Small intestine (tissue), 7 donors: ENCODE results near the gene HPCA. TPM values are rescaled to one million over a fixed set of nuclear protein-coding genes. Genes with fewer than 3 reads are reported as not detected.

Experiments used
- DNase-seq, 2 donors: peaks; one replicate each; pipeline versions ENCODE4 v3.0.0 to v3.0.0-alpha.2; 2013
- FAIRE-seq: peaks from 2 replicates; lab custom pipeline; 2012; peaks lifted over from hg19 to GRCh38; lab: Jason Lieb, UNC
- H3K27ac ChIP-seq, 3 donors: one replicate each; pipeline ENCODE4 v1.5.1; 2013; ENCODE audit warnings: low read length in 2 of 3, mild to moderate bottlenecking in 2 of 3, control low read depth in 1 of 3, inconsistent platforms in 1 of 3, low read depth in 1 of 3, moderate library complexity in 1 of 3
- H3K27me3 ChIP-seq, 3 donors: one replicate each; pipeline ENCODE4 v1.6.1; 2013; ENCODE audit warnings: low read length in 3 of 3, inconsistent platforms in 1 of 3; ENCODE audit not compliant: control insufficient read depth in 3 of 3, insufficient read depth in 3 of 3
- H3K36me3 ChIP-seq, 3 donors: one replicate each; pipeline ENCODE4 v1.6.1; 2013; ENCODE audit warnings: low read length in 3 of 3, inconsistent platforms in 1 of 3, low read depth in 1 of 3, mild to moderate bottlenecking in 1 of 3, moderate library complexity in 1 of 3; ENCODE audit not compliant: control insufficient read depth in 3 of 3, insufficient read depth in 2 of 3
- H3K4me1 ChIP-seq, 3 donors: one replicate each; pipeline ENCODE4 v1.6.1; 2013; ENCODE audit warnings: low read length in 2 of 3, inconsistent platforms in 1 of 3, low read depth in 1 of 3, mild to moderate bottlenecking in 1 of 3, moderate library complexity in 1 of 3; ENCODE audit not compliant: control insufficient read depth in 3 of 3, insufficient read depth in 2 of 3
- H3K4me3 ChIP-seq, 3 donors: one replicate each; pipeline ENCODE4 v1.5.1; 2013; ENCODE audit warnings: low read length in 3 of 3, control low read depth in 1 of 3, inconsistent platforms in 1 of 3, low read depth in 1 of 3, mild to moderate bottlenecking in 1 of 3, moderate library complexity in 1 of 3
- H3K9me3 ChIP-seq, 2 donors: one replicate each; pipeline ENCODE4 v1.6.1; 2013; ENCODE audit warnings: low read depth in 1 of 2, low read length in 1 of 2; ENCODE audit not compliant: control insufficient read depth in 2 of 2, insufficient read depth in 1 of 2
- WGBS, 3 donors: extraction: QIAGEN DNeasy Blood & Tissue Kit; methylation state at CpG; one replicate each; pipeline ENCODE4 v1.1.7; 2013; 5-methylcytosine and 5-hydroxymethylcytosine counted together
- polyA plus RNA-seq, 4 donors: library from polyadenylated mRNA; stranded (reverse) in 3 of 4; unstranded in 1 of 4; fragments of 200-250 nt in 3 of 4; fragments of 120-200 nt in 1 of 4; gene quantifications; one replicate each; pipeline versions ENCODE4 v1.2.1 to v1.2.3, GENCODE V29; 2013
- donor health status: healthy with polysubstance abuse.
- donor health status: control.
- donor health status: control.
- donor health status: Bipolar disorder and iron deficiency.
- donor health status: healthy.

The HPCA gene
- polyA plus RNA-seq, 4 donors: 0.96 to 2.9 (median 1.6) TPM; not detected in 1

DNA sequence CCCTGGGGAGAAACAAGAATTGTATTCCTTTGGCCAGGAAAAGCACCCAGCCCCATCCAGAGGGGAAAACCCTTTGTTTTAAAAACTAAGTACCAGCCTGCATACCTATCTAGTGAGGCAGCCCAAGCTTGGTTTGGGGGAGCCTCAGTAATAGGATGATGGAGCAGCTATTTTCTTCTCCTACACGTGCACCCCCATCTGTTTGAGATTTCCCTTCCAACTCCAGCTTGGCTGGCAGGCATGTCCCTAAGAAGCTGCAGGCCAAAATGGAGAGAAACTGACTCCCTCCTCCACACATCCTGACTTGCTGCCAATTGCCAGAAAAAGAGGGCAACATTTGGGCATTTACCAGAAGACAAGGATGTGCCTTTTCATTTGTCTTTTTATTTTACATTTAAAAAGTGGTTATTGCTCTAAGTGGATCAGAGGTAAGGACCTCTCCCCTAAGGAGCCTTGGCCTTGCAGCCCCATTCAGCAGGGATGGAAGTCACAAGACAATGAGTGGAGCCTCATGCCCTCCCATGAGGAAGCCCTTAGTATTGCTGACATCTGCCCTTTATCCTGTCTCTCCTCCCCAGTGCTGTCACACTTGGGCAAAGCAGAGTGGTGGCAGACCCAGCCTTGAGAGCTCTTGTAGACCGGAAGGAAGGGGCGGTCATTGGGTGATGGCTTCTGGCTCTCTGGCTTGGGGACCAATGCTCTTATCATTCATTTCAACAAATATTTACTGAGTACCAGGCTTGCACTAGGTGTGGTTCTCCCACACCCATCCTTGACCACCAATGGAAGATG is 24.2 kb upstream of the HPCA start:
- WGBS, 3 donors: 80 to 89% (median 82%) methylated on average over 3 of the region's 3 CpGs
- H3K36me3 ChIP-seq: peaks cover 0 to 44% (median 3%) of the 10 kb centered on the region in 3 donors
- DNase-seq (no peak), FAIRE-seq (no peak)
- H3K4me3 ChIP-seq: no peak overlapping the region
- no peaks in the 10 kb centered on the region for H3K4me1 ChIP-seq
- no peak overlapping the region for H3K27ac ChIP-seq
- no peaks in the 10 kb centered on the region for H3K9me3 ChIP-seq
- no peaks in the 10 kb centered on the region for H3K27me3 ChIP-seq

DNA sequence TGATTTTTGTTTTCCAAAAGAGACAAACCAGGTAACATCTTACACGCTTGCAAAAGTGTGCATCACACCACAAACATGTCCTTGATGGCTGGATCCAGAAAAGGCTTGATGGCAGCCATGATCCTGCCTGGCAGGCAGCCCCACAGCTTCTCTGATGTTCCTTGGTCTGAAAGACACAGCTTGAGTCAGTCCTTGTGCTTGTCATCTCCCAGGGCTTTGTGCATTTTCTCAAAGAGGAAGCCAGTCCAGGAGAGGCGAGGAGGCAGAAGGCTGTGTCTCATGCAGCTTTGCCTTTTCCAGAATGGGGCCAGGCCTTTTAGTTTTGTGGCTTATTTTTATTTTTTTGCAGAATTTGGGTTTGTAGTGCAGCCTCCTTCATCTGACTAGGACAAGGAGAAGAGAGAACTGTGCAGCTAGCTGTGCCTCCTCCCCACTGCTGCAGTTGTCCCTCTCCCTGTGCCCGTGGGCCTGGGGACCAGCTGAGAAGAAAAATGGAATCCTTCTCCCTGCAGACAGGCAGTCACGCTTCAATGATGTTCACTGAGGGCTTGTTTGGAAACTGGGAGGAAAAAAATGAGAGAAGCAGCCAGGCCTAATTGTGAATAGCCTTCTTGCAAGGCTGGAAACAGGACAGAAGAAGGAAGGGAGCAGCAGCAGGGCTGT is 22.9 kb upstream of the HPCA start:
- Histone ChIP-seq H3K36me3 (peaks cover 2 to 43% (median 3%) of the 10 kb centered on the region in 3 donors), H3K27me3 (no peaks in the 10 kb centered on the region), H3K4me3 (no peak overlapping the region), H3K27ac (no peak overlapping the region), H3K9me3 (no peaks in the 10 kb centered on the region), H3K4me1 (no peaks in the 10 kb centered on the region)
- 93 to 100% (median 94%) methylated on average over 4 of the region's 4 CpGs for WGBS, 3 donors
- FAIRE-seq: no peak
- no peak for DNase-seq

DNA sequence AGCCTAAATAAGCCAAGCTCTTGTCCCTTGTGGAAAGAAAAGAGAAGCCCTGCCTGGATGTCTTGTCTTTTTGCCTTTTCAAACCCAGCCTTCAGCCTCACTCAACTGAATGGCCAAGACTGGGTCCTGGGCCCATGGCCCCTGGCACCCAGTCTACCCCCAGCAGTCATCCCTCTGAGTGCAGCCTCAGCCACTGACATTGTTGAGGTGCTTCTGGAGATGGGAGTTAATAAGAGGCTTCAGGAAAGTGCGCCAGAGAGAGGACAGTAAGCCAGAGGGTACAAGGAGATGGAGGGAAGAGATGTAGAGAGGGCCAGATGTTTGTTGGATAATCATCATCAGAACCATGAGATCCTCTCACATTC is 22.4 kb upstream of the HPCA start:
- Histone ChIP-seq H3K4me1 (no peaks in the 10 kb centered on the region), H3K4me3 (no peak overlapping the region), H3K36me3 (peaks cover 2 to 43% (median 3%) of the 10 kb centered on the region in 3 donors), H3K9me3 (no peaks in the 10 kb centered on the region), H3K27ac (no peak overlapping the region), H3K27me3 (no peaks in the 10 kb centered on the region)
- DNase-seq (no peak), FAIRE-seq (no peak)
- WGBS, 3 donors: 94 to 96% (median 96%) methylated on average over 1 of the region's 1 CpG

DNA sequence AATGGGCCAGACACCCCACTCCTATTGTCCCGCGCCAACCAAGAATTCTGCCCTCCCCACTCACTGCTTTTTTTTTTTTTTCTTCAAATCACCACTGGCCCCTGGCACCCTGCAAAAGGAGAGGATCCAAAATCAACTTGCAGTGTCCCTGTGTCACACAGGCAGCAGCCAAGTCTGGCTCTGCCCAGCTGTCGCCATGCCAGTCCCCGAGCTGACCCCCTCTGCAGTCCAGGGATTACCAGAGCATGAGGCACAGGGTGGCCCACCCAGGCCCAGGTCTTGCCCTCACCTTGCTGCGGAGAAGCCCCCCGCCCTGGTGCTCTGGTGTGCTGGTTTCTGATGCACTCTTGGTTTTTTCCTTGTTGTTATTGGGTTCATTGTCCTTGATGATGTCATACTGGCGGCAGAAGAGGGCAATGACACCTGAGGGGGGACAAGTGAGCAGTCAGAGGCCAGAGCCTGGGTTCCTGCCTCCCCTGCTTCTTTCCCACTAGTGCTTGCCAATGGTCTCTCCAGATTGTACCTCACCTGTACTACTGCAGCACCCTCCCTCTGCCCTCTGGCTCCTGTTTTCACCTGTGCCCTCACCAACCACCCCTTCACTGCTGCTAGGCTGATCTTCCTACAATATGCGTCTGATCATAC is 21.8 kb upstream of the HPCA start:
- Histone ChIP-seq H3K4me3 (no peak overlapping the region), H3K36me3 (peaks cover 0 to 43% (median 2%) of the 10 kb centered on the region in 3 donors), H3K27ac (no peak overlapping the region), H3K27me3 (no peaks in the 10 kb centered on the region), H3K4me1 (no peaks in the 10 kb centered on the region), H3K9me3 (no peaks in the 10 kb centered on the region)
- FAIRE-seq: no peak
- no peak for DNase-seq
- 94 to 97% (median 96%) methylated on average over 8 of the region's 8 CpGs for WGBS, 3 donors

DNA sequence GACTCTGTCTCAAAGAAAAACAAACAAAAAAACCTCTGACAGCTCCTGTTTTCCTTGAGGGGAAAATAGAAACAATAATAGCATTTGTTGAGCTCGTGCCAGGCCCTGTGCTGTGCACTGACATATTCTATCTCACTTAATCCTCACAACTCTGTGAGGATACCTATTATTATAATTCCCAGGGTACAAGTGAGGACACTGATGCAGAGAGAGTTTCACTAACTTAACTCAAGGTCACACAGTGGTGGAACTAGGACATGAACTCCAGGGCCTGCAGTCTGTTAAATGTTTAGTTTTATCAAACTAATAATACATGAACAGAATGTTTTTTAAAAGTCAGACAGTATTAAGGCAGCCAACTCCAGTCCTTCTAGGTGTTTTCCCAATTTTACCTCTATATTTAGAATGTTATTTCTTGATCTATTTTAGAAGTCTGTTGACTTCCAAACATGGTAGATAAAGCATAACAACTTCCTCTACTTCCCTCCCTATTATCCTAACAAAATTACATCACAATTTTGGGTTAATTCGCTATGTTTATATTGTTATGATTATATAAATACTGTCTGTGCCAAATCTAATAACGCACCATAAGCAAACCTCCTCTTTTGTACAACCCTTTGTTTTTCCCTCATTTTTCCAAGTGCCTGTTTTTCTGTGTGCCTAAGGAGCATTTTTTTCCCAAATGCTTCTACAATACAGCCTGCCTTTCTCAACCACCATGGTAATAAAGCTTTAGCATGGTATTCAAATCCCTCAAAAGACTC is 20.5 kb upstream of the HPCA start:
- peaks cover 0 to 5% (median 2%) of the 10 kb centered on the region in 3 donors for H3K27me3 ChIP-seq
- no peak overlapping the region for H3K27ac ChIP-seq
- DNase-seq (no peak), FAIRE-seq (no peak)
- no peaks in the 10 kb centered on the region for H3K9me3 ChIP-seq
- peaks cover 0 to 37% (median 2%) of the 10 kb centered on the region in 3 donors for H3K36me3 ChIP-seq
- peaks cover 0 to 5% (median 0%) of the 10 kb centered on the region in 3 donors for H3K4me1 ChIP-seq
- no peak overlapping the region for H3K4me3 ChIP-seq
- 67 to 88% (median 88%) methylated on average over 3 of the region's 3 CpGs for WGBS, 3 donors

DNA sequence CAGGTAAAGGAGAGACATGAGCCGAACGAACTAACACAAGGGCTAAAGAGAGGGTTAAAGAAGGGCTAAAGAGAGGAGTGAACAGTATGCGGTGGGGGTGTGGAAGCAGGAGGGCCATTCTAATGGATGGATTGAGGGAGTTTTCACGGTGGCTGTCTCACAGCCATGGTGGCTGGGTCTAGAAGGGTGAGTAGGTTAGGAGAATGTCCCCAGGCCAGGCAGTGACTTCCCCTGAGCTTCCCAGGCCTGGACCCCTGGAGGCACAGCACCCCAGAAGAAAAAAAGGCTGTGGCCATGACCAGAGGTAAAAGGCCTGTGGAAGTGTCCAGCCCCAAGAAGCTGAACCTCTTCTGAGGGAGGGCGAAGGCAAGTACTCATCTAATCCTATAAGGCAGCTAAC is 19.1 kb upstream of the HPCA start:
- no peak for FAIRE-seq
- Histone ChIP-seq H3K27me3 (peaks cover 0 to 18% (median 14%) of the 10 kb centered on the region in 3 donors), H3K36me3 (peaks cover 0 to 33% (median 2%) of the 10 kb centered on the region in 3 donors), H3K4me1 (peaks cover 0 to 11% (median 0%) of the 10 kb centered on the region in 3 donors), H3K9me3 (no peaks in the 10 kb centered on the region), H3K27ac (no peak overlapping the region), H3K4me3 (no peak overlapping the region)
- DNase-seq: no peak
- whole genome bisulfite sequencing, 3 donors: 93 to 94% (median 94%) methylated on average over 5 of the region's 5 CpGs

DNA sequence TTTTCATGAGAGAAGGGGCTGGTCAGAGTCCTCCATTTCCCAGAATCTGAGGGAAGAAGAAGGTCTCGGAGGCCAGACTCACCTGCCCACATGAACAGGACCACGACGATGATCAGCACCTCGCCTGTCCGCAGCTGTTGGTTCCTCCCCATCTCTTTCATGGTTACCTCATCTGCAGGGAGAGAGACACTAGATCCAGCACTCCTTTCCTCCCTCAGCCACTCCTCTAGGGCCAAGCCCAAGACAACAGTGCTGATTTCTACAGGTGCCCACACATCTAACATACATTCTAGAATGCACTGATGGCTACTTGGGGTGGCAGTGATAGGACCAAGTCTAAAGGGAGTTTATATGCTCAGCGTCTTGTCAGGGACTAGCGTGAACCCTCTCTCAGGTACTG is 18.6 kb upstream of the HPCA start:
- Histone ChIP-seq H3K4me3 (no peak overlapping the region), H3K27me3 (peaks cover 0 to 19% (median 14%) of the 10 kb centered on the region in 3 donors), H3K27ac (no peak overlapping the region), H3K4me1 (peaks cover 0 to 11% (median 0%) of the 10 kb centered on the region in 3 donors), H3K9me3 (no peaks in the 10 kb centered on the region), H3K36me3 (peaks cover 0 to 28% (median 2%) of the 10 kb centered on the region in 3 donors)
- DNase-seq (no peak), FAIRE-seq (no peak)
- 89 to 99% (median 96%) methylated on average over 7 of the region's 7 CpGs for WGBS, 3 donors

DNA sequence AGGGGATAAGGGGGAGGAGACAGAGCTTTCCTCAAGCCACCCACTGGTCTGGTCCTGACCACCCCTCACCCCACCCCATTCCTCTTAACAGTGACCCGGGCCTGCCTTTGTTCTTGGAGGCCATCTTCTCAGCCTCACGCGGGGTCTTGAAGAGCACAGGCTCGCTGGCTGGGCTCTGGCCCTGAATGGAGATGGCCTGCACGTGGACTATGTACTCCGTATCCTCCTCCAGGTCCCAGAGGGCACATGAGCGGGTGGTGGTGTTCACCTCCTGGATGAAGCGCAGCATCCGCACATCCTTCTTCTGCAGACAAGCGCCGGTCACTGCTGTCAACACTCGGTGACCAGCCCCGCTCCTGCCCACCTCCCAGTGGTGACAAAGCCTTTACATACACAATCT is 18.2 kb upstream of the HPCA start:
- peaks cover 0 to 11% (median 0%) of the 10 kb centered on the region in 3 donors for H3K4me1 ChIP-seq
- peaks cover 0 to 19% (median 14%) of the 10 kb centered on the region in 3 donors for H3K27me3 ChIP-seq
- H3K27ac ChIP-seq: no peak overlapping the region
- H3K9me3 ChIP-seq: no peaks in the 10 kb centered on the region
- H3K4me3 ChIP-seq: no peak overlapping the region
- WGBS, 3 donors: 93 to 94% (median 94%) methylated on average over 13 of the region's 13 CpGs
- DNase-seq (no peak), FAIRE-seq (no peak)
- H3K36me3 ChIP-seq: peaks cover 0 to 24% (median 2%) of the 10 kb centered on the region in 3 donors
